NK-92 (cell line): ENCODE data around the gene AKAP13.

Source experiments
- DNase-seq: peaks from one replicate; lab custom pipeline; 2025; ENCODE audit not compliant: unreplicated experiment; lab: John Stamatoyannopoulos, UW

Gene AKAP13

GRCh38 chr15:85619992-85620689 lies 239.7 kb downstream of the AKAP13 start:
- no peak for DNase-seq

- no peak for DNase-seq
Measured at GRCh38 chr15:85620690-85621049, 240.3 kb downstream of the AKAP13 start.

GRCh38 chr15:85621094-85621493 lies 240.7 kb downstream of the AKAP13 start:
- DNase-seq: no peak

- no peak for DNase-seq
Measured at GRCh38 chr15:85622221-85622831, 241.9 kb downstream of the AKAP13 start.

GRCh38 chr15:85623315-85624049 lies 243.1 kb downstream of the AKAP13 start:
- no peak for DNase-seq

- DNase-seq: no peak
Measured at GRCh38 chr15:85624291-85624801, 243.9 kb downstream of the AKAP13 start.

GRCh38 chr15:85625166-85625830 lies 244.9 kb downstream of the AKAP13 start:
- DNase-seq: no peak

GRCh38 chr15:85625856-85626255 lies 245.5 kb downstream of the AKAP13 start:
- no peak for DNase-seq

GRCh38 chr15:85627213-85627935 lies 247.0 kb downstream of the AKAP13 start:
- no peak for DNase-seq

GRCh38 chr15:85630311-85630710 lies 249.9 kb downstream of the AKAP13 start:
- DNase-seq: no peak

GRCh38 chr15:85631018-85631417 lies 250.6 kb downstream of the AKAP13 start:
- DNase-seq: no peak

GRCh38 chr15:85632014-85632413 lies 251.6 kb downstream of the AKAP13 start:
- no peak for DNase-seq

GRCh38 chr15:85633859-85634258 lies 253.5 kb downstream of the AKAP13 start:
- no peak for DNase-seq

- no peak for DNase-seq
Measured at GRCh38 chr15:85636351-85636750, 255.9 kb downstream of the AKAP13 start.

- DNase-seq: no peak
Measured at GRCh38 chr15:85639752-85640381, 259.5 kb downstream of the AKAP13 start.

- DNase-seq: no peak
Measured at GRCh38 chr15:85642065-85642692, 261.8 kb downstream of the AKAP13 start.

GRCh38 chr15:85642693-85643066 lies 262.3 kb downstream of the AKAP13 start:
- DNase-seq: no peak

- no peak for DNase-seq
Measured at GRCh38 chr15:85646538-85647091, 266.2 kb downstream of the AKAP13 start.

- DNase-seq: no peak
Measured at GRCh38 chr15:85649372-85649771, 269.0 kb downstream of the AKAP13 start.

GRCh38 chr15:85651548-85651947 lies 271.1 kb downstream of the AKAP13 start:
- no peak for DNase-seq
